HFF-Myc (cell line): ENCODE results near the gene USP22.

Source experiments
- DNase-seq: peaks from one replicate; pipeline ENCODE4 v3.0.0-alpha.2; 2011; ENCODE audit warnings: low read depth; ENCODE audit errors: extremely low read depth
- H3K4me3 ChIP-seq: replicated peaks from 2 replicates; pipeline ENCODE4 v1.5.1; 2011; ENCODE audit warnings: low read depth, mild to moderate bottlenecking, control low read depth, low read length
- TF ChIP-seq, protein P1 (sequence below): IDR thresholded peaks from 2 replicates; pipeline ENCODE4 v1.5.1; 2012; ENCODE audit warnings: mild to moderate bottlenecking, low read depth, low read length, control low read depth; ENCODE audit errors: missing control alignments

USP22 gene

DNA sequence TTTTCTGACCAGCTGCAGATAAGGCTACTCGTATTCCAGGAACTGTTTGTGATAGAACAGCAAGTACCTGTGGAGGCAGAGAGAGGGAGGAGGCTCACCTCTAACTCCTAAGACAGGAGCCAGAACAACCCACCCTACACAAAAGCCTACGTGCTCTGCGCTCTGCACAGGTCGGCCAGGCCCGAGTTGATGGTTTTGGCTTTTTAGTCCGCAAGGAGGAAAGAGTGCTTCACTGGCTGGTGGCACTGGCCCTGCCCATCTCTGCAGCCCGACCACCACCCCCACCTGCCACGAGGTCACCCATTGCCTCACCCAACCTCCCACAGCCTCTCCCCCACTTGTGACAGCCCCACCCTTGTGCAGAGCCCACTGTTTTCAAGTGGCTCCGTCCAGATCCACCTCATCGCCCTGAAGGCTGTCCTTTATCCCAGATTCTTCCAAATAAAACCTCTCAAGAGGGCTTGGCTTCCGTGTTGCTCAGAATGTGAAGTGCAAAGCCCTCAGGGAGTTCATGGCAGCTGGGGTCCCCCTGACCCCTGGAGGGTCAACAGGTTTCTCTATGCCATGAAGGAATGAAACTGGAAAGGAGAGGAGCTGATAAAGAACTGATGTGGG, 39.7 kb downstream of the USP22 start:
- no peak for DNase-seq
- TF ChIP-seq, protein P1, sequence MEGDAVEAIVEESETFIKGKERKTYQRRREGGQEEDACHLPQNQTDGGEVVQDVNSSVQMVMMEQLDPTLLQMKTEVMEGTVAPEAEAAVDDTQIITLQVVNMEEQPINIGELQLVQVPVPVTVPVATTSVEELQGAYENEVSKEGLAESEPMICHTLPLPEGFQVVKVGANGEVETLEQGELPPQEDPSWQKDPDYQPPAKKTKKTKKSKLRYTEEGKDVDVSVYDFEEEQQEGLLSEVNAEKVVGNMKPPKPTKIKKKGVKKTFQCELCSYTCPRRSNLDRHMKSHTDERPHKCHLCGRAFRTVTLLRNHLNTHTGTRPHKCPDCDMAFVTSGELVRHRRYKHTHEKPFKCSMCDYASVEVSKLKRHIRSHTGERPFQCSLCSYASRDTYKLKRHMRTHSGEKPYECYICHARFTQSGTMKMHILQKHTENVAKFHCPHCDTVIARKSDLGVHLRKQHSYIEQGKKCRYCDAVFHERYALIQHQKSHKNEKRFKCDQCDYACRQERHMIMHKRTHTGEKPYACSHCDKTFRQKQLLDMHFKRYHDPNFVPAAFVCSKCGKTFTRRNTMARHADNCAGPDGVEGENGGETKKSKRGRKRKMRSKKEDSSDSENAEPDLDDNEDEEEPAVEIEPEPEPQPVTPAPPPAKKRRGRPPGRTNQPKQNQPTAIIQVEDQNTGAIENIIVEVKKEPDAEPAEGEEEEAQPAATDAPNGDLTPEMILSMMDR = no peak
- H3K4me3 ChIP-seq = no peak overlapping the region

DNA sequence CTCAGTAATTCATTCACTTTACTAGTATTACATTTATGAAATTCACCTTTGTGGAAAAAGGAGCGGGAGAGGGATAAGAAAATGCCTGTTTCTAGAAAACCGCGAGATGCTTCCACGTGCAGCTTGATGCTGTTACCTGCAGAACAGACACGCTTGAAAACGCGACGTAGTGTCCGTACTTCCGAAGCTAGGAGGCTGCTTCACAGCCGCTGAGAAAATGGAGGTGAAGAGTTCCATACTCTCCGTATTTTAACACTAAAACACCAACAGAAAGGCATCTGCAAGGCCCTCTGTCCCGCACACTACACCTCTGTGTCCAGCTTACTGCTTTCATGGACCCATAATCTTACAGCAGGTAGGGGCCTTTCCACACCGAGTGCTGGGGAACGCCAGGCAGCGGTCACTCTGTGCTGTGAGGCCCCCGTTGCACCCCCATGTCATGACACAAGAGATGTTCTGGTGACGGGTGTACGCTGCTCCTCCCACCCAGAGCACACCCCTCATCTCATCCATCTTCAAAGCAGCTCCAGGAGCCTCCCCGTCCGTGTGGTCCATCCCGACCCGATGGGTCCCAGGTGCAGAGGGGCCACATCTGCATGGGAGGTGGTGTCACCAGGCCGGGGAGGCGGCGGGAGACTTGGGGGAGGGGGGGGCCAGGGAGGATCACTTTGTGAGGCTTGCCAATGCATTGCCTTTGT, 40.4 kb downstream of the USP22 start:
- H3K4me3 ChIP-seq = no peak overlapping the region
- TF ChIP-seq, protein P1 = no peak
- DNase-seq = no peak

DNA sequence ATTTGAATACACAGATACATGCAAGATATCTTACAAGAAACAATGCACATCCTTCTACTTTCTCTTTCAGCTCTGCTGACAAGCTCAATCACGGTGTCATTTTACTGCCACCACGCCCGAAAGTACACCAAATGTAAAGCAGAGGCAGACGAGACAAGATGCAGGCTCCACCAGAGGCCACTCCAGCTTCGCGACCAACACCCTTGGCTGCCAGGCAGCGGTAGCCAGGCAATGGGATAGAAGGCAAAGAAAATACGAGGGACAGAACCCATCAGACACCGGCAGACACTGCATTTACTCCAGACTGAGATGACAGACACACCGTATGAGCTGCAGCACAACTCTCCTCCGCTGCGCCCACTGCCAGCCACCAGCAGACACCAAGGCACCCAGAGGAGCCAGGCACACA, 41.0 kb downstream of the USP22 start:
- DNase-seq = no peak

DNA sequence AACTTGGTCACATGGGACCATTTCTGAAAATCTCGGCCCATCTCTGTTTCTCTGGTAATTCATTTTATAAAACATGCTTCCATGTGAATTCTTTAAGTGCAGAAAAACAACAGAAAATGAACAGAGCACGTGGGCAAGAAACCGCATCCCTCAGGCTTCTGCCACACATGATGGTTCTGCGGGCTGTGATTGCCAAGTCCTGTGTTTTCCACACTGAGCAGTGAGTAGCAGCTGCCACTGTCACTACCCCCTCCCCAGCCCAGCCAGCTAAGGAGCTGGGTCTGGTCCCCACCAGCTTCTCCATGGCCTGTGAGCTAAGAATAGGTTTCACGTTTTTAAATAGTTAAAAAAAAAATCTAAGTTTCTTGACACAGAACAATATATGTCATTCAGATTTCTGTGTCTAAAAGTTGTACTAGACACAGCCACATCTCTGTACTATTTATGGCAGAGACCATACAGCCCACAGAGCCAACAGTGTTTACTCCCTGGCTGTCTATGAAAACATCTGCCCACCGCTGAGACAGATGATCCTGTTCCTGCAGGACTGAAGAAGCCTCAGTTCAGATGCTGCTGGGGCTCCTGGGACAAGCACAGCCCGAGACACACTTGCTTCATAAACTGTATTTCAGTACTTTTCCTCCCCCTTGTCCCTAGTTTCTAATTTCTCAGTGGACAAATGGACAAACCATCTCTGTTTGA, 41.5 kb downstream of the USP22 start:
- TF ChIP-seq, protein P1 = no peak
- no peak overlapping the region for H3K4me3 ChIP-seq
- DNase-seq = no peak

More for the DNA sequence above, 41.0 kb downstream of the USP22 start:
- TF ChIP-seq, protein P1 = no peak
- no peak overlapping the region for H3K4me3 ChIP-seq

DNA sequence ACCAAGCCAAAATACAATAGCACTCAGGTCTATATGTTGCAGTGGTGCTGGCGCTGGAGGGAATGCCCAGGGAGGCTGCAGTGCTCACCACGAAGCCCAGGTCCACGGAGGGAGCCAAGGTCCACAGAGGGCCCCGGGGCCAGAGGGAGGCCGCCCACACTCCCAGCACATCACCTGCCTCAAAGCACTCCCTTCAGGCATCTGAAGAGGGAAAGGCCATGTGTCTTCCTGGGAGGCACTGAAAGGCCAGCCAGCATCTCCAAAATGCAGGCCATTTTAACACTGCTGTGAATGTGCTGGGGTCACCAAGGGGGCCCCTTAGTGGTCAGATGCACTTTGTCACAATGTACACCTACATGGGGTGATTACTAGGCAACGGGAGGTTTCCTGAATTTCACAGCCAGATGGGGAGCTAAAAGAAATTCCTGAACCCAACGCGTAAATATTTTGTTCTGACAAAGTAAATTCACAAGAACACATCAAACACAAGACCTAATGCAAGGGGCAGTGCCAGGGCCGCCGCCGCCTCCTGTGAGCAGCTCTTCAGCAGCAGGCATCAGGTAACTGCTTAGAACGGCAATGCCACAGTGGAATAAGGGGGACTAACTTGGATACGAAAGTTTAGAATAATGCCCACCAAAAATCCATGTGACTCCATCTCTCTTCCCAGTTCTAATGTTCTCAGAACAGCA, 42.8 kb downstream of the USP22 start:
- TF ChIP-seq, protein P1 = no peak
- H3K4me3 ChIP-seq = no peak overlapping the region
- DNase-seq = no peak

DNA sequence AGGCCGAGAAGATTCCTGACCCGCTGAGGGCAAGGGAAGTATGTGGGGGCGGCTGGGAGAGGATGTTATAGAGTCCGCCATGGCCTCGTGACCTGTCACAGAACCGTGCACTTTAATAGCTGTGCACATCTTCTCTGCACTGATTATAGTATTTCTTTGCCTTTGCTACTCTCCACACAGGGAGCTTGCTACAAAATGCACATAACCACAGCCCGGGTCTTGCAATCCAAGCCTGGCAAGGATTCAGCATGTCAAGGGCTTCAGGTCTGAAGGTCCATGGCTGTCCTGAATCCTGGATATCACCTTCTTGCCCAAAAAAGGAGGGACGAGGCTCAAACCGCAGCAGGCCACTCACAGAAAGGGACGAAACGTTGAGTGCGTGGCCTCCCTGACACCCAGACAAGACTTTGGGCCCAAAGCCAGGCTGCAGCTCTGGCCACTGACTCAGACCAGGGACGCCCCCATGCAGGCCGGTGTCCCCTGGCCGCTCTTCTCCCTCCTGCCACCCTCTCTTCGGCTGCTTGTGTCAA, 43.7 kb downstream of the USP22 start:
- TF ChIP-seq, protein P1 = no peak
- no peak for DNase-seq
- no peak overlapping the region for H3K4me3 ChIP-seq
